HG03175 (cell line): ENCODE measurements around the gene OXLD1.
"Not testable (repeated sequence)": the region's sequence is repeated elsewhere in the genome, so short reads cannot be mapped to it uniquely, and the experiment has no call there.

Experiments used
- ATAC-seq: cut with Tn5 transposase; IDR thresholded peaks from one replicate; pipeline ENCODE4 v1.9.1; 2021; ENCODE audit warnings: mild to moderate bottlenecking, moderate library complexity; ENCODE audit not compliant: unreplicated experiment

OXLD1 gene

DNA sequence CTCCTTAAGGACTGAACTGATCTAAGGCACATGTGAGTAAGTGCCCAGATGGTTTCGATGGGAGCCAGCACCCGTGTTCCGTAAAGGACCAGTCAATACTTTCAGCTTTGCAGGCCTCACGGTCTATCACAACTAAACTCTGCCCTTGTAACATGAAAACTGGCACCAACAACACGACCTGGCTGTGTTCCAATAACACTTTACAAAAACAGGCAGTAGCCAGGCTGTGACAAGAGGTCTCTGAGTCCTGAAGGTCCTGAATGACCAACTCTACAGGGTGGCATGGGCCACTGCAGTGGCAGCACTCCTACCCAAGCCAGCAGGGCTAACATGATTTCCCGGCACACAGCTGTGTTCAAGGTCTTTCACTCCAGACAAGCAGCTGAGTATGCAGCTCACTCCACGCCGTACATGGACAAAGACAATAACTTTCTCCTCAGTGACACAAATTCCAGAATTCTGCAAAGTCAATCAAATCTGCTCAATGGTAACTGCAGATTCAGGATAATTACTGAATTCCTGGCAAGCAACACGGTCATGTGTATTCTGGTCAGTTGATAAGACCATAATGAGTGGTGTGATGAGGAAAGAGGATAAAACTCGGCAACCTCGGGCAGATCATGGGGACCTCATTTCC is 44.8 kb downstream of the OXLD1 start:
- no peak for ATAC-seq

DNA sequence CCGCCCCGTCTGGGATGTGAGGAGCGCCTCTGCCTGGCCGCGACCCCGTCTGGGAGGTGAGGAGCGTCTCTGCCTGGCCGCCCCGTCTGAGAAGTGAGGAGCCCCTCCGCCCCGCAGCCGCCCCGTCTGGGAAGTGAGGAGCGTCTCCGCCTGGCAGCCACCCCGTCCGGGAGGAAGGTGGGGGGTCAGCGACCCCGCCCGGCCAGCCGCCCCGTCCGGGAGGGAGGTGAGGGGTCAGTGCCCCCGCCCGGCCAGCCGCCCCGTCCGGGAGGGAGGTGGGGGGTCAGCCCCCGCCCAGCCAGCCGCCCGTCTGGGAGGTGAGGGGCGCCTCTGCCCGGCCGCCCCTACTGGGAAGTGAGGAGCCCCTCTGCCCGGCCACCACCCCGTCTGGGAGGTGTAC is 48.1 kb downstream of the OXLD1 start:
- not testable (repeated sequence) for ATAC-seq

DNA sequence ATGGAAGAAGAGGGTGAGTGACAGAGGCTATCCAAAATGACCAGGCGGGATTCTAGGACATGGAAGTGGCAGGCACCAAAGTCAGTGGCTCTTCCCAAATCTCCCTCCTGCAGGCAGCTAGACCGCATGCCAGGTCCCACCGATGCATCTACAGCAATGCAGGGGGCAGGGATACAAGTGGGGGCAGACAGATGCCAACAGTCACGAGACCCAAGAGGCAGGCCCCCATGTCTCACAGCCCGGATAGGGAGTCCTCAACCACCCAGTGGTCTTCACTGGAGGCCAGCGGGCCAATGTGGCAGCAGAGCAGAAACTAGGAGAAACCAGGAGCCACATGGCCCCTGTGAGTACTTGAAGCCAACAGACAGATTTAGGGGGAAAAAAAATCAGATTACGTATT is 49.5 kb downstream of the OXLD1 start:
- no peak for ATAC-seq

DNA sequence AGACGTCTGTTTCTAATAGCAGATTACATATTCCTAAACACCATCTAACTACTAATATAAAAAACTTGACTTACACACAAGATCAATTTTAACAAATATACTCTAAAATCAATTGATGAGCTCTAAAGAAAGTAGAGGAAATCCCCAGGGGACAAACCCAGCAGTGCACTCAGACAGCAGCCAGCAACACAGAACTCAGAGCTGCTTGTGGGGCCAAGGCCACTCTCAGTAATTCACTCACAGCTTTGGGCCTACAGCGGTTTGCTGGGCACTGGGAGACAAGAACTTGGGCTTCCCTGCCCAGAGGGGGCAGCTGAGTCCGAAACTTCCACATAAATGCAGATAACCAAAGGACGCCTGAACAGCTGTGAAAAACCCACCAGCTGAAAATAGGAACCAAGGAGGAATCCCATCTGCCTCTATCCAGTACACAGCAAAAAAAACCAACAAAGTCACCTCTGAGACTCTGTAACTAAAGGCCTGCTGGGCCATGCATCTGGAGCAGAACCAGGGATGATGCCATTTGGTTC is 50.9 kb downstream of the OXLD1 start:
- no peak for ATAC-seq
